ENCODE measurements around the gene CCDC124.

The CCDC124 gene

GRCh38 chr19:17953869-17954268 is 21.1 kb downstream of the CCDC124 start:
- DNase-seq (ENCODE audit: low read depth) = no peak

GRCh38 chr19:17954401-17954800 is 21.6 kb downstream of the CCDC124 start:
- no peak for DNase-seq (ENCODE audit: low read depth)

- DNase-seq (ENCODE audit: low read depth) = no peak
Observed at GRCh38 chr19:17957149-17957849, 24.5 kb downstream of the CCDC124 start.

GRCh38 chr19:17957885-17958284 is 25.1 kb downstream of the CCDC124 start:
- DNase-seq (ENCODE audit: low read depth) = no peak

- no peak for DNase-seq (ENCODE audit: low read depth)
Observed at GRCh38 chr19:17963936-17964691, 31.3 kb downstream of the CCDC124 start.

GRCh38 chr19:17965370-17966128 is 32.7 kb downstream of the CCDC124 start:
- no peak for DNase-seq (ENCODE audit: low read depth)

- DNase-seq (ENCODE audit: low read depth) = no peak
Observed at GRCh38 chr19:17966129-17966483, 33.3 kb downstream of the CCDC124 start.

GRCh38 chr19:17966550-17967256 is 33.9 kb downstream of the CCDC124 start, which contains the start of gene KCNN1:
KCNN1 (plus strand) TSS chr19:17967107; CDS start chr19:17973889, 6,782 bp downstream.
- no peak for DNase-seq (ENCODE audit: low read depth)

- DNase-seq (ENCODE audit: low read depth) = no peak
Observed at GRCh38 chr19:17967257-17968051, 34.6 kb downstream of the CCDC124 start.

- DNase-seq (ENCODE audit: low read depth) = no peak
Observed at GRCh38 chr19:17968362-17968761, 35.5 kb downstream of the CCDC124 start.

- DNase-seq (ENCODE audit: low read depth) = no peak
Observed at GRCh38 chr19:17969096-17969792, 36.4 kb downstream of the CCDC124 start.

- DNase-seq (ENCODE audit: low read depth) = no peak
Observed at GRCh38 chr19:17972230-17972629, 39.4 kb downstream of the CCDC124 start.

GRCh38 chr19:17973759-17974158 is 40.9 kb downstream of the CCDC124 start:
- DNase-seq (ENCODE audit: low read depth) = no peak

GRCh38 chr19:17974551-17974950 is 41.7 kb downstream of the CCDC124 start:
- DNase-seq (ENCODE audit: low read depth) = no peak

- DNase-seq (ENCODE audit: low read depth) = no peak
Observed at GRCh38 chr19:17975032-17975431, 42.2 kb downstream of the CCDC124 start.

- no peak for DNase-seq (ENCODE audit: low read depth)
Observed at GRCh38 chr19:17977021-17977420, 44.2 kb downstream of the CCDC124 start.

GRCh38 chr19:17977488-17977887 is 44.7 kb downstream of the CCDC124 start:
- no peak for DNase-seq (ENCODE audit: low read depth)

- DNase-seq (ENCODE audit: low read depth) = no peak
Observed at GRCh38 chr19:17981611-17982010, 48.8 kb downstream of the CCDC124 start.

GRCh38 chr19:17982430-17982829 is 49.6 kb downstream of the CCDC124 start:
- no peak for DNase-seq (ENCODE audit: low read depth)

GRCh38 chr19:17985037-17985818 is 52.4 kb downstream of the CCDC124 start:
- DNase-seq (ENCODE audit: low read depth) = no peak
